ENCODE data around the gene RGS1.
A peak's percentile ranks its signal among the peaks of the same experiment; 100 is the strongest.

Gene RGS1

GRCh38 chr1:192602757-192603156, 27.2 kb downstream of the RGS1 start:
- no peak for ATAC-seq (replicated peaks)
- no peak for DNase-seq
- Mint-ChIP-seq H3K27me3 (peaks cover 8 to 29% of the 10 kb centered on the region in 2 donors), H3K27ac (no peak overlapping the region), H3K36me3 (peaks cover 3 to 4% of the 10 kb centered on the region in 2 donors), H3K4me3 (no peak overlapping the region), H3K4me1 (peaks cover 37 to 64% of the 10 kb centered on the region in 2 donors), H3K9me3 (no peaks in the 10 kb centered on the region)

GRCh38 chr1:192603218-192603787, 27.7 kb downstream of the RGS1 start:
- H3K36me3 Mint-ChIP-seq = peaks cover 3 to 4% of the 10 kb centered on the region in 2 donors
- no peak for DNase-seq
- H3K27me3 Mint-ChIP-seq = peaks cover 8 to 29% of the 10 kb centered on the region in 2 donors
- H3K4me3 Mint-ChIP-seq = no peak overlapping the region
- ATAC-seq (replicated peaks) = no peak
- H3K27ac Mint-ChIP-seq = peak overlapping the region; percentile 53
- H3K4me1 Mint-ChIP-seq = peaks cover 39 to 67% of the 10 kb centered on the region in 2 donors
- H3K9me3 Mint-ChIP-seq = no peaks in the 10 kb centered on the region

- ATAC-seq (replicated peaks) = peak; percentile 23 to 26
Measured at GRCh38 chr1:192604979-192605620, 29.5 kb downstream of the RGS1 start.

GRCh38 chr1:192608671-192609070, 33.1 kb downstream of the RGS1 start:
- H3K27ac Mint-ChIP-seq = peak overlapping the region; percentile 92
- peaks cover 17 to 22% of the 10 kb centered on the region in 2 donors for H3K27me3 Mint-ChIP-seq
- peak overlapping the region; percentile 22 to 64 for H3K4me3 Mint-ChIP-seq
- peaks cover 0 to 4% of the 10 kb centered on the region in 2 donors for H3K36me3 Mint-ChIP-seq
- peaks cover 25 to 50% of the 10 kb centered on the region in 2 donors for H3K4me1 Mint-ChIP-seq
- no peak for ATAC-seq (replicated peaks)
- DNase-seq = no peak
- no peaks in the 10 kb centered on the region for H3K9me3 Mint-ChIP-seq

More at GRCh38 chr1:192604979-192605620, 29.5 kb downstream of the RGS1 start:
- Mint-ChIP-seq H3K4me3 (peak overlapping the region in 1 of 2 donors; percentile 4), H3K36me3 (peaks cover 3 to 4% of the 10 kb centered on the region in 2 donors), H3K9me3 (no peaks in the 10 kb centered on the region), H3K27ac (peak overlapping the region; percentile 65), H3K4me1 (peaks cover 48 to 81% of the 10 kb centered on the region in 2 donors), H3K27me3 (peaks cover 8 to 23% of the 10 kb centered on the region in 2 donors)
- peak; percentile 8 for DNase-seq

GRCh38 chr1:192609110-192610079, 33.8 kb downstream of the RGS1 start:
- peaks cover 0 to 4% of the 10 kb centered on the region in 2 donors for H3K36me3 Mint-ChIP-seq
- H3K27me3 Mint-ChIP-seq = peaks cover 19 to 23% of the 10 kb centered on the region in 2 donors
- DNase-seq = peak; percentile 89
- H3K9me3 Mint-ChIP-seq = no peaks in the 10 kb centered on the region
- ATAC-seq (replicated peaks) = peak; percentile 97 to 99
- peak overlapping the region; percentile 54 to 64 for H3K4me3 Mint-ChIP-seq
- peak overlapping the region; percentile 92 for H3K27ac Mint-ChIP-seq
- peaks cover 25 to 49% of the 10 kb centered on the region in 2 donors for H3K4me1 Mint-ChIP-seq

- no peak for DNase-seq
- no peak overlapping the region for H3K27ac Mint-ChIP-seq
- peaks cover 23 to 26% of the 10 kb centered on the region in 2 donors for H3K27me3 Mint-ChIP-seq
Measured at GRCh38 chr1:192610112-192610889, 34.7 kb downstream of the RGS1 start.

GRCh38 chr1:192615055-192615454, 39.5 kb downstream of the RGS1 start:
- DNase-seq (no peak), ATAC-seq (replicated peaks) (no peak)
- Mint-ChIP-seq H3K4me1 (peaks cover 0 to 5% of the 10 kb centered on the region in 2 donors), H3K36me3 (no peaks in the 10 kb centered on the region), H3K27me3 (peaks cover 28 to 31% of the 10 kb centered on the region in 2 donors), H3K27ac (no peak overlapping the region), H3K4me3 (no peak overlapping the region), H3K9me3 (no peaks in the 10 kb centered on the region)

More at GRCh38 chr1:192610112-192610889, 34.7 kb downstream of the RGS1 start:
- ATAC-seq (replicated peaks) = no peak
- H3K4me1 Mint-ChIP-seq = peaks cover 22 to 43% of the 10 kb centered on the region in 2 donors
- peaks cover 0 to 4% of the 10 kb centered on the region in 2 donors for H3K36me3 Mint-ChIP-seq
- no peaks in the 10 kb centered on the region for H3K9me3 Mint-ChIP-seq
- H3K4me3 Mint-ChIP-seq = no peak overlapping the region

- no peak for DNase-seq
- Mint-ChIP-seq H3K27ac (no peak overlapping the region), H3K4me3 (no peak overlapping the region), H3K9me3 (peaks cover 0 to 6% of the 10 kb centered on the region in 2 donors), H3K36me3 (peaks cover 0 to 3% of the 10 kb centered on the region in 2 donors), H3K27me3 (peaks cover 52 to 69% of the 10 kb centered on the region in 2 donors), H3K4me1 (peaks cover 0 to under 1% of the 10 kb centered on the region in 2 donors)
- no peak for ATAC-seq (replicated peaks)
Measured at GRCh38 chr1:192620071-192620635, 44.6 kb downstream of the RGS1 start.

- Mint-ChIP-seq H3K27ac (peak overlapping the region; percentile 17), H3K4me1 (peaks cover 14 to 34% of the 10 kb centered on the region in 2 donors), H3K36me3 (peaks cover 0 to 3% of the 10 kb centered on the region in 2 donors), H3K27me3 (peaks cover 61 to 74% of the 10 kb centered on the region in 2 donors), H3K4me3 (peak overlapping the region; percentile 30 to 36), H3K9me3 (peaks cover 0 to 4% of the 10 kb centered on the region in 2 donors)
- ATAC-seq (replicated peaks) (peak; percentile 96 to 97), DNase-seq (no peak)
Measured at GRCh38 chr1:192626366-192627179, 51.0 kb downstream of the RGS1 start.

- Mint-ChIP-seq H3K4me1 (peaks cover 14 to 34% of the 10 kb centered on the region in 2 donors), H3K4me3 (no peak overlapping the region), H3K27me3 (peaks cover 56 to 63% of the 10 kb centered on the region in 2 donors), H3K36me3 (no peaks in the 10 kb centered on the region), H3K9me3 (peaks cover 0 to 1% of the 10 kb centered on the region in 2 donors), H3K27ac (no peak overlapping the region)
- DNase-seq = no peak
- no peak for ATAC-seq (replicated peaks)
Measured at GRCh38 chr1:192627901-192628300, 52.3 kb downstream of the RGS1 start.

- Mint-ChIP-seq H3K27ac (no peak overlapping the region), H3K4me3 (no peak overlapping the region), H3K27me3 (peaks cover 56 to 63% of the 10 kb centered on the region in 2 donors), H3K36me3 (no peaks in the 10 kb centered on the region), H3K9me3 (peaks cover 0 to 1% of the 10 kb centered on the region in 2 donors), H3K4me1 (peaks cover 14 to 34% of the 10 kb centered on the region in 2 donors)
- DNase-seq (no peak), ATAC-seq (replicated peaks) (no peak)
Measured at GRCh38 chr1:192628396-192629057, 53.0 kb downstream of the RGS1 start.

GRCh38 chr1:192629612-192630011, 54.0 kb downstream of the RGS1 start:
- Mint-ChIP-seq H3K4me1 (peaks cover 14 to 34% of the 10 kb centered on the region in 2 donors), H3K36me3 (no peaks in the 10 kb centered on the region), H3K9me3 (no peaks in the 10 kb centered on the region), H3K4me3 (no peak overlapping the region), H3K27ac (no peak overlapping the region), H3K27me3 (peaks cover 51 to 59% of the 10 kb centered on the region in 2 donors)
- no peak for DNase-seq
- no peak for ATAC-seq (replicated peaks)

Measured in stimulated activated naive B cell treated with anti-CD40 and anti-IgM and Interleukin-4, amounts not matched to agents 10 μg/mL and 1 μg/mL and 100 μg/mL, for 72 hours (primary cell).